Calu3 (cell line): ENCODE results near the gene CHST1. TPM values are rescaled to one million over a fixed set of nuclear protein-coding genes. Genes with fewer than 3 reads are reported as not detected.

ENCODE experiments used
- BruUV-seq: library from RNA; stranded (reverse); fragments of 400-500 nt; replicated peaks from 2 replicates; lab custom pipeline; 2021; lab: Mats Ljungman, UMichigan
- CTCF ChIA-PET: fragments of 300-600 bp; sonication (Branson Sonifier 250); formaldehyde crosslinking; loops from one replicate; lab custom pipeline; 2022; ENCODE audit warnings: antibody characterized with exemption; lab: Charles Lee
- DNase-seq: peaks from one replicate; pipeline ENCODE4 v3.0.0; 2022
- H3K27ac Mint-ChIP-seq: one replicate; pipeline ENCODE4 v1.8.0; 2022; ENCODE audit warnings: mixed read lengths; ENCODE audit not compliant: unreplicated experiment
- H3K27me3 Mint-ChIP-seq: one replicate; pipeline ENCODE4 v1.8.0; 2022; ENCODE audit warnings: mixed read lengths; ENCODE audit not compliant: unreplicated experiment
- H3K36me3 Mint-ChIP-seq: one replicate; pipeline ENCODE4 v1.8.0; 2022; ENCODE audit warnings: mild to moderate bottlenecking, moderate library complexity, mixed read lengths; ENCODE audit not compliant: insufficient read depth, unreplicated experiment
- H3K4me1 Mint-ChIP-seq: one replicate; pipeline ENCODE4 v1.8.0; 2022; ENCODE audit warnings: mild to moderate bottlenecking, low read depth, mixed read lengths; ENCODE audit not compliant: unreplicated experiment
- H3K4me3 Mint-ChIP-seq: one replicate; pipeline ENCODE4 v1.8.0; 2022; ENCODE audit warnings: mild to moderate bottlenecking, low read depth, moderate library complexity, mixed read lengths; ENCODE audit not compliant: unreplicated experiment
- H3K9me3 Mint-ChIP-seq: one replicate; pipeline ENCODE4 v1.8.0; 2022; ENCODE audit warnings: low read depth, mixed read lengths; ENCODE audit not compliant: unreplicated experiment
- CTCF ChIP-seq: fragments of 200-600 bp; IDR thresholded peaks from one replicate; pipeline ENCODE4 v1.8.0; 2022; ENCODE audit warnings: antibody characterized with exemption; ENCODE audit not compliant: unreplicated experiment
- intact Hi-C: fragments of 100-400 bp; cut with micrococcal nuclease; formaldehyde crosslinking; loops from one replicate; pipeline ENCODE4 v1.10.0; 2022; ENCODE audit not compliant: unreplicated experiment
- total RNA-seq: library from RNA; stranded (reverse); gene quantifications from 2 replicates; pipeline ENCODE4 v1.2.3, GENCODE V29; 2022

CHST1 gene
- total RNA-seq, 1 experiment from 2014 or later = not detected

- Mint-ChIP-seq H3K4me1 (no peaks in the 10 kb centered on the region), H3K27me3 (peaks cover 75% of the 10 kb centered on the region), H3K27ac (no peak overlapping the region), H3K4me3 (no peak overlapping the region), H3K36me3 (no peaks in the 10 kb centered on the region), H3K9me3 (peaks cover 2% of the 10 kb centered on the region)
- no TSS peak for BruUV-seq
- TF ChIP-seq CTCF = no peak
- CTCF ChIA-PET = no interaction called here
- intact Hi-C loops = no loop called here
- DNase-seq = no peak
These were observed 45.2 kb downstream of the CHST1 start for GRCh38 chr11:45620243-45620642.

GRCh38 chr11:45618897-45619296 is 46.5 kb downstream of the CHST1 start:
- CTCF ChIA-PET = interaction anchor here (1.1 kb wide), 1 partner anchor 10 kb away, joined by 3 read pairs; no protein-coding TSS in a partner anchor
- no TSS peak for BruUV-seq
- H3K27me3 Mint-ChIP-seq = peaks cover 75% of the 10 kb centered on the region

GRCh38 chr11:45617871-45618601 is 47.4 kb downstream of the CHST1 start:
- TF ChIP-seq CTCF = no peak
- Mint-ChIP-seq H3K9me3 (peaks cover 2% of the 10 kb centered on the region), H3K27me3 (peaks cover 75% of the 10 kb centered on the region), H3K27ac (no peak overlapping the region), H3K4me3 (no peak overlapping the region), H3K4me1 (no peaks in the 10 kb centered on the region), H3K36me3 (no peaks in the 10 kb centered on the region)
- no peak for DNase-seq
- CTCF ChIA-PET = interaction anchor here (1.1 kb wide), 1 partner anchor 9 kb away, joined by 3 read pairs; no protein-coding TSS in a partner anchor
- no TSS peak for BruUV-seq
- intact Hi-C loops = no loop called here

More at GRCh38 chr11:45618897-45619296, 46.5 kb downstream of the CHST1 start:
- no peak for DNase-seq
- no peaks in the 10 kb centered on the region for H3K4me1 Mint-ChIP-seq
- TF ChIP-seq CTCF = no peak
- no peaks in the 10 kb centered on the region for H3K36me3 Mint-ChIP-seq
- no peak overlapping the region for H3K27ac Mint-ChIP-seq
- intact Hi-C loops = no loop called here
- H3K9me3 Mint-ChIP-seq = peaks cover 2% of the 10 kb centered on the region
- H3K4me3 Mint-ChIP-seq = no peak overlapping the region

DNA sequence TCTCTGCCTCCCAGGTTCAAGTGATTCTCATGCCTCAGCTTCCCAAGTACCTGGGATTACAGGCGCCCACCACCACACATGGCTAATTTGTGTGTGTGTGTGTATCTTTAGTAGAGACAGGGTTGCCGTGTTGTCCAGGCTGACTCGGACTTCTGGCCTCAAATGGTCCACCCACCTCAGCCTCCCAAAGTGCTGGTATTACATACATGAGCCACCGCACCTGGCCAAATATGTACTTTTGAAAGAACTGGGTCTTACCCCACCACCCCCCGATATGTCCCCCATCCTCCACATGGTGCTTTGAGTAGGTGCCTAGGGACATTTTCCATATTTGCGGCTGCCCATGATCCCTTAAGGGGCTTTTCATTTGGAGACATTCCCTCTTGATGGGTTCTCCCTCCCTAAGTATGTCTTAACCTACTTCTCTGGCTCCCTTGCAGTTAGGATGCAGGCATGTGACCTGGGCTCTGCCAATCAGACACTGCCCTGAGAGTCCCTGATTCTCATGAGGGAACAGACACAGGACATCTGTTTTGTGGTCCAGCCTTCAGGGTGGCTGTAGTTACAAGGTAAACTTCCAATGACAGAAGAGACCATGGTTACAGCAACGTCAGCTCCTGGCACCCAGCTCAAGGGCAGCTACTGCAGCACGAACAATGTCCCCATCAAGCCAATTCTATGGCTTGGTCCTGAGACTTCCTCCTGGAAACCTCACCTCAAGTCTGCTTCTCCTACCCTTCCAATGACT is 48.4 kb downstream of the CHST1 start:
- H3K4me3 Mint-ChIP-seq = no peak overlapping the region
- no TSS peak for BruUV-seq
- no peak for TF ChIP-seq CTCF
- no peak overlapping the region for H3K27ac Mint-ChIP-seq
- DNase-seq = no peak
- no peaks in the 10 kb centered on the region for H3K36me3 Mint-ChIP-seq
- CTCF ChIA-PET = no interaction called here
- H3K4me1 Mint-ChIP-seq = no peaks in the 10 kb centered on the region
- H3K9me3 Mint-ChIP-seq = peaks cover 2% of the 10 kb centered on the region
- intact Hi-C loops = no loop called here
- peaks cover 75% of the 10 kb centered on the region for H3K27me3 Mint-ChIP-seq
